Stimulated activated CD4-positive, alpha-beta T cell treated with anti-CD3 and anti-CD28 coated beads, Interleukin-2, amount 100 ng/mL, for 24 hours (primary cell): ENCODE results near the gene NEDD9.

Source experiments
- DNase-seq, 2 donors: peaks; one replicate each; pipeline ENCODE4 v3.0.0-alpha.2; 2020

NEDD9 gene

DNA sequence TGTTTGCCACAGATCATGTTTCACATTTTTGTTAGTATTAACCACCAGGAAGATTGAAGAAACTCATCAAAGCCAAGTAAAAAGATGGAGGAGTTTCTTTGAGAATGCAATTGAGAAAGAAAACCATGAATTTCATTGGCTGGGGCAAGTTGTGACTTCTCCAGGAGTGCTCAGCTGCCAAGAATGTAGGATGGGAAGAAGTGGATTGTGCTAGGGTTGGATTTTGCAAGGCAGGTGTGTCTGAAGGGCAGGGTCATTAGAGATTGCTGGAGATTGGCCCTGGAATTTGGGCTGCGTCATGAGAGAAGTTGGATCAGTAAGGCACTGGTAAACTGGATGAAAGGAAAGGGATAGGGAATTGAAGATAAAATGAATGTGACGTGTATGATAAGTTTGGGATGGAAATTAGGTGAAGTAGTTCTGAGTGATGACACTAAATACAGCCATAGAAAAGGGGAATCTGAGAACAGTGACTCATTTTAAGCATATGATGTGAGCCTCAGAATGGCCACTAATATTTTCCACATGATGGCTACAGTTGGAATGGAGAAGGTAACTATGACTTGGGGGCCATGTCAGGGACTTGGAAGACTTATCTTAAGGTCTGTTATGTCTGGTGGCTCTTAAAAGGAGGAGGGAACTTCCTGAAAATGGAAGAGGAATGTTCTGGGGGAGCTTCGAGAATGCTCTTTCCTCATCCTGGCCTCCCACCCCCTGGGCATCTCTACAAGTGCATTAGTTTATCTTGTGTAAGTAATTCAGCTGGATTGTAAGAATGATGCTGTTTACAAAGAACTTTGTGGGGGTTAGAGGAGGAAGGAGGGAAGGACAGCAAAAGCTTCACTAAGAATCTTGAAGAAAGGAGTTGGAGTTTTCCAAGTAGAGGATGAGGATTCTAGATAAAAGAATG is 93.2 kb downstream of the NEDD9 start:
- no peak for DNase-seq

DNA sequence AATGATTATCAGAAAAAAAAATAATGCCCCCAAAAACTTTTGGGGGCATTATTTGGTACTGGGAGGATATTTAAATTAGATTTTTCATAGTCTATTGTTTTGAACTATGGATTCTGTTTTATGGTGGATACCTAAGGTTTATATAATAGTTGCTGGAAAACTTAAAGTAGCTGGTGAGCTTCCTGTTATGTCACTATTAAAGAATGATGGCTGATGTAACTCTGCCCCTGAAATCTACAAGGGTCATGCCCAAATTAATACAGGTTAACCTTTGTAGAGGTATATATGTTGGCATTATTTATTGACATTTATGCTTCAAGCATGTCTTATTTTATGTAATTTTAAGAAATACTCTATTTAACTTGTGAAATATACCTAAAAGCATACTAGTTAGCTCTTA is 95.7 kb downstream of the NEDD9 start:
- DNase-seq: no peak
